Measurements from ENCODE around the gene PADI1. TPM values are rescaled to one million over a fixed set of nuclear protein-coding genes. Genes with fewer than 3 reads are reported as not detected.

Gene PADI1
- total RNA-seq, 1 donor from 2014 or later = 0.70 TPM

DNA sequence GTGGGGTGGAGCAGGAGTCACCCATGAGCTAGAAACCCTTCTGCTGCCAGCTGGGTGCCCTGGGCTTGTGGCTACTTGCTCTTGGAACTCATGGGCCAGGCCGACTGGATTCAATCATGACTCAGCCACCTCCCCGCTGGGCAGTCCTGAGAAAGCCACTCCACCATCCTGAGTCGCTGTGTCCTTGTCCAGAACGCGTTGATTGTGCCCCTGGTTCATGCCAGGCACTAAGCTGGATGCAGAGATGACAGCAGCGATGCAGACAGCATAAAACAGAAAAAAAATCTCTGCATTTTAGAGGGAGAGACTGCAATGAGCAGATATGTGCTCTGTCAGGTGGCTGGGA, 10.6 kb downstream of the PADI1 start:
- Mint-ChIP-seq H3K36me3 (ENCODE audit: low read depth) (peaks cover 2% of the 10 kb centered on the region), H3K27ac (ENCODE audit: unreplicated experiment) (peak overlapping the region; percentile 27), H3K4me1 (ENCODE audit: low read depth) (peaks cover 54% of the 10 kb centered on the region), H3K27me3 (ENCODE audit: low read depth) (no peaks in the 10 kb centered on the region), H3K4me3 (ENCODE audit: unreplicated experiment) (no peak overlapping the region), H3K9me3 (ENCODE audit: low read depth) (no peaks in the 10 kb centered on the region)
- no peak for DNase-seq (ENCODE audit: low spot score)
- TF ChIP-seq, protein P1, sequence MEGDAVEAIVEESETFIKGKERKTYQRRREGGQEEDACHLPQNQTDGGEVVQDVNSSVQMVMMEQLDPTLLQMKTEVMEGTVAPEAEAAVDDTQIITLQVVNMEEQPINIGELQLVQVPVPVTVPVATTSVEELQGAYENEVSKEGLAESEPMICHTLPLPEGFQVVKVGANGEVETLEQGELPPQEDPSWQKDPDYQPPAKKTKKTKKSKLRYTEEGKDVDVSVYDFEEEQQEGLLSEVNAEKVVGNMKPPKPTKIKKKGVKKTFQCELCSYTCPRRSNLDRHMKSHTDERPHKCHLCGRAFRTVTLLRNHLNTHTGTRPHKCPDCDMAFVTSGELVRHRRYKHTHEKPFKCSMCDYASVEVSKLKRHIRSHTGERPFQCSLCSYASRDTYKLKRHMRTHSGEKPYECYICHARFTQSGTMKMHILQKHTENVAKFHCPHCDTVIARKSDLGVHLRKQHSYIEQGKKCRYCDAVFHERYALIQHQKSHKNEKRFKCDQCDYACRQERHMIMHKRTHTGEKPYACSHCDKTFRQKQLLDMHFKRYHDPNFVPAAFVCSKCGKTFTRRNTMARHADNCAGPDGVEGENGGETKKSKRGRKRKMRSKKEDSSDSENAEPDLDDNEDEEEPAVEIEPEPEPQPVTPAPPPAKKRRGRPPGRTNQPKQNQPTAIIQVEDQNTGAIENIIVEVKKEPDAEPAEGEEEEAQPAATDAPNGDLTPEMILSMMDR (IDR thresholded peaks at IDR 0.05) = no peak

DNA sequence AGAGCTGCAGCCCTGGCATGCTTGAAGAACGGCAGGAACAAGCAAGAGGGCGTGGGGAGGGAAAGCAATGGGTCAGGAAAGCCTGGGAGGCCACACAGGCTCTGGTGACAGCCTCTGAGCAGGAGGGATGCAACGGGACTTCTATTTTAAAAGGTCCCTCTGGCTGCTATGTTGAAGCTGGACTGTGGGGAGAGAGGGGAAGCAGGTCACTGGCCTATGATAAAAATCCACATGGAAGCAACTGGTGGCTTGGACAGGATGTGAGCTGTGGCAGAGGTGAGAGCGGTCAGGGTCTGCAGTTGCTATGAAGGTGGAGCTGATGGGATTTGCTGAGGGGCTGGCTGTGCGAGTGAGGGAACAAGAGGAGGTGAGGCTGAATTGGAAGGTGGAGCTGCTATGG, 11.2 kb downstream of the PADI1 start:
- TF ChIP-seq, protein P1 (IDR thresholded peaks at IDR 0.05) = no peak
- Mint-ChIP-seq H3K4me1 (ENCODE audit: low read depth) (peaks cover 49% of the 10 kb centered on the region), H3K4me3 (ENCODE audit: unreplicated experiment) (no peak overlapping the region), H3K9me3 (ENCODE audit: low read depth) (no peaks in the 10 kb centered on the region), H3K27me3 (ENCODE audit: low read depth) (no peaks in the 10 kb centered on the region), H3K36me3 (ENCODE audit: low read depth) (peaks cover 2% of the 10 kb centered on the region), H3K27ac (ENCODE audit: unreplicated experiment) (no peak overlapping the region)
- no peak for DNase-seq (ENCODE audit: low spot score)

DNA sequence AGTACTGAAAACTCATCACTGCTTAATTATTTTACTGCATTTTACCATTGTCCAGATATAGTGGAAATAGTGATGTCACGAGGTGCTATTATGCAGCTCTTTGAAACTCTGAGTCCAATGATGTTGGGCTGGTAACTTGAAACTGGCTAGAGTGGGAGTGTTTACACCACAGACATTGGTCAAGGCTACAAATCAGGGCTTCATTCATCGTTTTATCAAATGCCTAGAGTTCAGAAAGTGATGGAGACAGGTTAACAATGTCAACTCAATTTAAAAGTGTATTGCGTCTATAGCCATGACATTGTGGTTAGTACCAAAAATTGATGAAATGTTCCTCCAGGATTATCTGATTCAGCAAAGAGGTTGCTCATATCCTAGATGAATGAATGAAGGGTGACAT, 12.7 kb downstream of the PADI1 start:
- no peak for DNase-seq (ENCODE audit: low spot score)
- Mint-ChIP-seq H3K27ac (ENCODE audit: unreplicated experiment) (no peak overlapping the region), H3K4me1 (ENCODE audit: low read depth) (peaks cover 35% of the 10 kb centered on the region), H3K9me3 (ENCODE audit: low read depth) (no peaks in the 10 kb centered on the region), H3K36me3 (ENCODE audit: low read depth) (peaks cover 2% of the 10 kb centered on the region), H3K4me3 (ENCODE audit: unreplicated experiment) (no peak overlapping the region), H3K27me3 (ENCODE audit: low read depth) (no peaks in the 10 kb centered on the region)
- TF ChIP-seq, protein P1 (IDR thresholded peaks at IDR 0.05) = no peak

DNA sequence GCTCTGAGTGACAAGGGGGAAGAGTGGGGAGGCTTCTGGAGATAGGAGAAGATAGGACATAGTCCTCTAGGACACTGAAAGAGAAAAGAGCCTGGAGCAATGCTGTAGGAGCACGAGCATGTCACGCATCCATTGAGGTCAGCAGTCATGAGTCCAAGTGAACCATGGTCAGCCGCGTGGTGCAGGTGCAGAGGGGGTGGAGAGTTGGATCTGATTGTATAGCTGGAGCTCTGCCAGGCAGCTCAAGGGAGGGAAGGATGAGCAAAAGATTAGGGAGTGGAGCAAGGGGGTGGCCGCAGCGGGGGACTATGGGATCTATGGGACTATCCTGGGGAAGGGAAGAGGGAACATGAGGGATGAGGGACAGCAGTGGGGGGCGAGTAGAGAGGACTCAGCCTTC, 14.0 kb downstream of the PADI1 start:
- no peaks in the 10 kb centered on the region for H3K9me3 Mint-ChIP-seq (ENCODE audit: low read depth)

DNA sequence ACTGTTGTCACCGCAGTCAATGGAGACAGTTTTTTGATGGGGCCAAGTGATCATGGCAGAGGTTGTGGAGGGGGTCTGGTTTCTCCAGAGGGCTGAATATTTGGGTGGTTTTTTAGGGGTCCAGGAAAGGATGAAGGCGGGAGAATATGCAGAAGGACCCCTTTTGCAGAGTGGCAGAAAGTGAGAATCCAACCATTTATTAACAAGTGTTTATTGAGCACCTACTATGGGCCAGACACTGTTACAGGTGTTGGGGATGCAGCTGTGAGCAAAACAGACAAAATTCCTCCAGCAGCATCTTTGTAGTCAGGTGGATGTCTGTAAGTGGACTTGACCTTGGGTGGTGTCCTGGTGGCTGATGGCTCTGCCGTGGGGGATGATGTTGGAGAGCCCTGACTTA, 15.4 kb downstream of the PADI1 start:
- TF ChIP-seq, protein P1 (IDR thresholded peaks at IDR 0.05) = no peak
- DNase-seq (ENCODE audit: low spot score) = no peak
- no peaks in the 10 kb centered on the region for H3K27me3 Mint-ChIP-seq (ENCODE audit: low read depth)
- H3K36me3 Mint-ChIP-seq (ENCODE audit: low read depth) = peaks cover 2% of the 10 kb centered on the region
- peaks cover 12% of the 10 kb centered on the region for H3K4me1 Mint-ChIP-seq (ENCODE audit: low read depth)
- no peaks in the 10 kb centered on the region for H3K9me3 Mint-ChIP-seq (ENCODE audit: low read depth)
- H3K27ac Mint-ChIP-seq (ENCODE audit: unreplicated experiment) = no peak overlapping the region
- H3K4me3 Mint-ChIP-seq (ENCODE audit: unreplicated experiment) = no peak overlapping the region

More for the DNA sequence above, 14.0 kb downstream of the PADI1 start:
- H3K36me3 Mint-ChIP-seq (ENCODE audit: low read depth) = peaks cover 2% of the 10 kb centered on the region
- H3K27me3 Mint-ChIP-seq (ENCODE audit: low read depth) = no peaks in the 10 kb centered on the region
- H3K27ac Mint-ChIP-seq (ENCODE audit: unreplicated experiment) = no peak overlapping the region
- DNase-seq (ENCODE audit: low spot score) = no peak
- H3K4me1 Mint-ChIP-seq (ENCODE audit: low read depth) = peaks cover 21% of the 10 kb centered on the region
- TF ChIP-seq, protein P1 (IDR thresholded peaks at IDR 0.05) = no peak
- H3K4me3 Mint-ChIP-seq (ENCODE audit: unreplicated experiment) = no peak overlapping the region

Measured in chondrocyte (in vitro differentiated cells).